HG03457 (cell line): ENCODE results near the gene UNCX.
"Not testable (repeated sequence)": the region's sequence is repeated elsewhere in the genome, so short reads cannot be mapped to it uniquely, and the experiment has no call there.

Experiments
- ATAC-seq: cut with Tn5 transposase; IDR thresholded peaks from one replicate; pipeline ENCODE4 v1.9.1; 2021; ENCODE audit warnings: moderate number of reproducible peaks; ENCODE audit not compliant: unreplicated experiment

Gene UNCX

GRCh38 chr7:1232623-1233332, at the start of gene UNCX:
Gene UNCX, plus strand, starts transcription at chr7:1232872. Its CDS starts 146 bp downstream, at chr7:1233018.
- ATAC-seq: no peak

- no peak for ATAC-seq
These were observed 45.5 kb upstream of the UNCX start for GRCh38 chr7:1187127-1187526.

- no peak for ATAC-seq
These were observed 43.9 kb upstream of the UNCX start for GRCh38 chr7:1188720-1189294.

GRCh38 chr7:1189986-1190772, 42.5 kb upstream of the UNCX start:
- no peak for ATAC-seq

GRCh38 chr7:1192171-1192676, 40.4 kb upstream of the UNCX start:
- ATAC-seq: no peak

- ATAC-seq: no peak
These were observed 38.9 kb upstream of the UNCX start for GRCh38 chr7:1193593-1194424.

GRCh38 chr7:1196441-1196840, 36.2 kb upstream of the UNCX start:
- ATAC-seq: not testable (repeated sequence)

GRCh38 chr7:1196950-1197349, 35.7 kb upstream of the UNCX start:
- ATAC-seq: no peak

- ATAC-seq: no peak
These were observed 34.6 kb upstream of the UNCX start for GRCh38 chr7:1197997-1198625.

GRCh38 chr7:1200045-1200444, 32.6 kb upstream of the UNCX start:
- ATAC-seq: no peak

GRCh38 chr7:1201916-1202315, 30.8 kb upstream of the UNCX start:
- ATAC-seq: no peak

- not testable (repeated sequence) for ATAC-seq
These were observed 29.8 kb upstream of the UNCX start for GRCh38 chr7:1202914-1203313.

GRCh38 chr7:1204460-1205140, 28.1 kb upstream of the UNCX start:
- ATAC-seq: no peak

GRCh38 chr7:1205742-1206141, 26.9 kb upstream of the UNCX start:
- ATAC-seq: not testable (repeated sequence)

- no peak for ATAC-seq
These were observed 23.6 kb upstream of the UNCX start for GRCh38 chr7:1209097-1209496.

GRCh38 chr7:1210321-1210978, 22.2 kb upstream of the UNCX start:
- ATAC-seq: no peak

GRCh38 chr7:1210979-1211608, 21.6 kb upstream of the UNCX start:
- no peak for ATAC-seq

GRCh38 chr7:1211611-1212010, 21.1 kb upstream of the UNCX start:
- ATAC-seq: no peak

GRCh38 chr7:1212025-1212424, 20.6 kb upstream of the UNCX start:
- not testable (repeated sequence) for ATAC-seq
